Heart right ventricle (tissue), 16 donors: Measurements from ENCODE around the gene RAD54L. TPM values are rescaled to one million over a fixed set of nuclear protein-coding genes. Genes with fewer than 3 reads are reported as not detected.
"Not testable (repeated sequence)": the region's sequence is repeated elsewhere in the genome, so short reads cannot be mapped to it uniquely, and the experiment has no call there.

Experiments
- ATAC-seq, 8 donors: fragments of 200-7000 bp; cut with Tn5 transposase; one replicate each; pipeline ENCODE4 v1.9.1; 2020; ENCODE audit warnings: mild to moderate bottlenecking in 8 of 8, moderate library complexity in 8 of 8, moderate number of reproducible peaks in 1 of 8
- DNase-seq, 2 donors: peaks; one replicate each; pipeline ENCODE4 v3.0.0-alpha.2; 2020
- H3K27ac ChIP-seq, 10 donors: fragments of 200-600 bp; sonication (generic) in 2 of 10; one replicate each; pipeline versions ENCODE4 v1.5.0 to v1.8.0; 2020 to 2022; ENCODE audit warnings: mild to moderate bottlenecking in 3 of 10
- H3K27me3 ChIP-seq, 7 donors: fragments of 200-600 bp; one replicate each; pipeline ENCODE4 v1.8.0; 2021 to 2022; ENCODE audit warnings: mild to moderate bottlenecking in 2 of 7
- H3K36me3 ChIP-seq, 9 donors: fragments of 200-600 bp; sonication (generic) in 1 of 9; one replicate each; pipeline versions ENCODE4 v1.5.0 to v1.8.0; 2020 to 2022; ENCODE audit warnings: mild to moderate bottlenecking in 2 of 9
- H3K4me1 ChIP-seq, 9 donors: fragments of 200-600 bp; sonication (generic) in 1 of 9; one replicate each; pipeline versions ENCODE4 v1.5.0 to v1.8.0; 2020 to 2022; ENCODE audit warnings: mild to moderate bottlenecking in 4 of 9
- H3K4me3 ChIP-seq, 10 donors: fragments of 200-600 bp; sonication (generic) in 2 of 10; one replicate each; pipeline versions ENCODE4 v1.5.0 to v1.8.0; 2020 to 2022; ENCODE audit warnings: mild to moderate bottlenecking in 7 of 10, moderate library complexity in 2 of 10
- H3K9me3 ChIP-seq, 11 donors: fragments of 200-600 bp in 10 of 11; sonication (generic) in 2 of 11; one replicate each; pipeline versions ENCODE4 v1.5.0 to v1.8.0; 2013 to 2022; ENCODE audit warnings: mild to moderate bottlenecking in 2 of 11, control low read depth in 1 of 11, moderate library complexity in 1 of 11
- WGBS, 2 donors: extraction: QIAGEN DNeasy Blood & Tissue Kit; methylation state at CpG; one replicate each; pipeline ENCODE4 v1.1.7; 2013; ENCODE audit warnings: inconsistent platforms in 1 of 2; 5-methylcytosine and 5-hydroxymethylcytosine counted together
- intact Hi-C, 10 donors: fragments of 100-400 bp; cut with DNase I; formaldehyde crosslinking; loops; one replicate each; pipeline versions ENCODE4 v1.11.1 to v1.14.2; 2022
- polyA plus RNA-seq, 2 donors: library from polyadenylated mRNA; stranded (reverse); fragments of 200-250 nt; gene quantifications; one replicate each; pipeline ENCODE4 v1.2.3, GENCODE V29; 2013
- total RNA-seq, 10 donors: library from RNA; stranded (reverse); fragmentation: NEBNext Ultra II Directional in 3 of 10; extraction: Animal tissue kit (Norgen Biotek cat#: 25700) in 3 of 10; gene quantifications; one replicate each; pipeline versions ENCODE4 v1.2.1 to v1.2.4, GENCODE V29; 2021 to 2023
- TF ChIP-seq, protein P1 (sequence below), 9 donors: fragments of 200-600 bp; sonication (generic) in 2 of 9; IDR thresholded peaks; one replicate each; pipeline versions ENCODE4 v1.5.0 to v1.8.0; 2021 to 2022; ENCODE audit warnings: antibody characterized with exemption in 9 of 9, mild to moderate bottlenecking in 5 of 9, moderate library complexity in 1 of 9
- donor health status: Arrhythmogenic right ventricular cardiomyopathy.
- donor health status: ischemic (EF 13 %, LVEDD 7.1; RV severe dilation, severe dysfunction).
- donor health status: healthy with polysubstance abuse.
- donor health status: DM: no; HTN: yes; CAD: no.
- donor health status: DM: no; HTN: no; CAD: no.
- donor health status: ischemic (EF 25% LVEDD 6.9; RV normal size, moderate dysfunction).
- donor health status: ischemic (EF 25% LVEDD 5.7; RV mildly dilated, moderate dysfunction).
- donor health status: healthy.
- donor health status: DM: yes; HTN: yes; CAD: no.
- donor health status: Ischemic cardiomyopathy.
- donor health status: ischemic (EF 35%, LVEDD 5.7; RV mildly dilated, moderate dysfunction).
- donor health status: nonischemic (EF 11% LVEDD 7.7; RV severe dilation, severe dysfunction).
- donor health status: DM: yes; HTN: yes; CAD: no.
- donor health status: PGD.
- donor health status: ischemic (EF 29% LVEDD 5.4; RV normal size, mild dysfunction).
- donor health status: nonischemic (EF 23%, LVEDD 6.1; RV moderate dilation, normal function).

The RAD54L gene
- total and polyA plus RNA-seq, 12 donors, result 0.35 to 2.8 (median 0.68) TPM; not detected in 1

GRCh38 chr1:46223472-46223943 lies 24.1 kb upstream of the RAD54L start:
- ATAC-seq (peak; percentile 83 to 91 (median 86)), DNase-seq (peak in 1 of 2 donors; percentile 60)
- Histone ChIP-seq H3K4me3 (no peak overlapping the region), H3K36me3 (peaks cover 0 to 25% (median 0%) of the 10 kb centered on the region in 9 donors), H3K27me3 (no peaks in the 10 kb centered on the region), H3K9me3 (no peaks in the 10 kb centered on the region), H3K27ac (no peak overlapping the region), H3K4me1 (peaks cover 0 to 27% (median 0%) of the 10 kb centered on the region in 9 donors)
- WGBS, 2 donors, result 11 to 13% methylated on average over 6 of the region's 6 CpGs
- TF ChIP-seq, protein P1, sequence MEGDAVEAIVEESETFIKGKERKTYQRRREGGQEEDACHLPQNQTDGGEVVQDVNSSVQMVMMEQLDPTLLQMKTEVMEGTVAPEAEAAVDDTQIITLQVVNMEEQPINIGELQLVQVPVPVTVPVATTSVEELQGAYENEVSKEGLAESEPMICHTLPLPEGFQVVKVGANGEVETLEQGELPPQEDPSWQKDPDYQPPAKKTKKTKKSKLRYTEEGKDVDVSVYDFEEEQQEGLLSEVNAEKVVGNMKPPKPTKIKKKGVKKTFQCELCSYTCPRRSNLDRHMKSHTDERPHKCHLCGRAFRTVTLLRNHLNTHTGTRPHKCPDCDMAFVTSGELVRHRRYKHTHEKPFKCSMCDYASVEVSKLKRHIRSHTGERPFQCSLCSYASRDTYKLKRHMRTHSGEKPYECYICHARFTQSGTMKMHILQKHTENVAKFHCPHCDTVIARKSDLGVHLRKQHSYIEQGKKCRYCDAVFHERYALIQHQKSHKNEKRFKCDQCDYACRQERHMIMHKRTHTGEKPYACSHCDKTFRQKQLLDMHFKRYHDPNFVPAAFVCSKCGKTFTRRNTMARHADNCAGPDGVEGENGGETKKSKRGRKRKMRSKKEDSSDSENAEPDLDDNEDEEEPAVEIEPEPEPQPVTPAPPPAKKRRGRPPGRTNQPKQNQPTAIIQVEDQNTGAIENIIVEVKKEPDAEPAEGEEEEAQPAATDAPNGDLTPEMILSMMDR (IDR thresholded peaks at IDR 0.05), result peak; percentile 72 to 95 (median 90)
- intact Hi-C loops, result loop anchor here in 7 of 10 donors (2.0 to 5.0 kb wide), 3 partner anchors 41 to 187 kb away; no protein-coding TSS in a partner anchor

GRCh38 chr1:46224966-46225365 lies 22.6 kb upstream of the RAD54L start:
- Histone ChIP-seq H3K27me3 (no peaks in the 10 kb centered on the region), H3K4me3 (no peak overlapping the region), H3K4me1 (peaks cover 0 to 27% (median 0%) of the 10 kb centered on the region in 9 donors), H3K9me3 (no peaks in the 10 kb centered on the region), H3K36me3 (peaks cover 0 to 16% (median 0%) of the 10 kb centered on the region in 9 donors), H3K27ac (no peak overlapping the region)
- ATAC-seq, result no peak
- WGBS, 2 donors, result 90 to 92% methylated on average over 4 of the region's 4 CpGs
- no peak for DNase-seq
- intact Hi-C loops, result loop anchor here in 6 of 10 donors (5.0 kb wide), 2 partner anchors 43 to 188 kb away; no protein-coding TSS in a partner anchor
- TF ChIP-seq, protein P1 (IDR thresholded peaks at IDR 0.05), result no peak

- H3K36me3 ChIP-seq, H3K9me3 ChIP-seq, H3K27me3 ChIP-seq, H3K27ac ChIP-seq, H3K4me1 ChIP-seq, H3K4me3 ChIP-seq, ATAC-seq, DNase-seq, intact Hi-C loops: not testable (repeated sequence)
- 95 to 98% methylated on average over 3 of the region's 3 CpGs for WGBS, 2 donors
Measured at GRCh38 chr1:46231231-46231630, 16.3 kb upstream of the RAD54L start.

DNA sequence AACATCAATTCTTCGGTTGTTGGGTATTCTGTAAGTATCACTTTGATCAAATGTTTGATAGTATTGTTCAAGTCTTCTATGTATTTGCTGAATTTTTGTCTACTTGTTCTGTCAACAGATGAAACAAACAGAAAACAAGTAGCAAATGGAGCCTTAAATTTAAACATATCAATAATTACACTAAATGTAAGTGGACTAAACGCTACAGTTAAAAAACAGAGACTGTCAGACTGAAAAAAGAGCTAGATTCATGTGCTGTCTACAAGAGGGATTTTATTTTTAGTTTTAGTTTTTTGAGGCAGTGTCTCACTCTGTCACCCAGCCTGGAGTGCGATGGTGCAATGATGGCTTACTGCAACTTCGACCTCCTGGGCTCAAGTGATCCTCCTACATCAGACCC lies 10.7 kb upstream of the RAD54L start:
- H3K27me3 ChIP-seq, result no peaks in the 10 kb centered on the region
- ATAC-seq (no peak), DNase-seq (no peak)
- WGBS, 2 donors, result 92 to 94% methylated on average over 4 of the region's 4 CpGs
- TF ChIP-seq, protein P1 (IDR thresholded peaks at IDR 0.05), result no peak
- no peak overlapping the region for H3K27ac ChIP-seq
- no peaks in the 10 kb centered on the region for H3K4me1 ChIP-seq
- H3K9me3 ChIP-seq, result peaks cover 0 to 11% (median 4%) of the 10 kb centered on the region in 11 donors
- intact Hi-C loops, result no loop called here
- H3K36me3 ChIP-seq, result no peaks in the 10 kb centered on the region
- no peak overlapping the region for H3K4me3 ChIP-seq

DNA sequence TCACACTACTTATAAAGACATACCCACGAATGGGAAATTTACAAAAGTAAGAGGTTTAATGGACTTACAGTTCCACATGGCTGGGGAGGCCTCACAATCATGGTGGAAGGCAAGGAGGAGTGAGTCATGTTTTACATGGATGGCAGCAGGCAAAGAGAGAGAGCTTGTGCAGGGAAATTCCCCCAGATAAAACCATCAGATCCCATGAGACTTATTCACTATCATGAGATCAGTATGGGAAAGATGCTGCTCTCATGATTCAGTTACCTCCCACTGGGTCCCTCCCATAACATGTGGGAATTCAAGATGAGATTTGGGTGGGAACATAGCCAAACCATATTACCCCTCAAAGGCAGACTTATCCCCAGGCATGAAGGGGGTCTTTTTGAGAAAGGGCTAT lies 8.7 kb upstream of the RAD54L start:
- H3K4me1 ChIP-seq, H3K36me3 ChIP-seq, intact Hi-C loops, H3K4me3 ChIP-seq, DNase-seq, ATAC-seq, H3K27me3 ChIP-seq, H3K27ac ChIP-seq: not testable (repeated sequence)
- 75 to 85% methylated on average over 1 of the region's 1 CpG for WGBS, 2 donors
- H3K9me3 ChIP-seq, result peaks cover 0 to 11% (median 4%) of the 10 kb centered on the region in 11 donors

DNA sequence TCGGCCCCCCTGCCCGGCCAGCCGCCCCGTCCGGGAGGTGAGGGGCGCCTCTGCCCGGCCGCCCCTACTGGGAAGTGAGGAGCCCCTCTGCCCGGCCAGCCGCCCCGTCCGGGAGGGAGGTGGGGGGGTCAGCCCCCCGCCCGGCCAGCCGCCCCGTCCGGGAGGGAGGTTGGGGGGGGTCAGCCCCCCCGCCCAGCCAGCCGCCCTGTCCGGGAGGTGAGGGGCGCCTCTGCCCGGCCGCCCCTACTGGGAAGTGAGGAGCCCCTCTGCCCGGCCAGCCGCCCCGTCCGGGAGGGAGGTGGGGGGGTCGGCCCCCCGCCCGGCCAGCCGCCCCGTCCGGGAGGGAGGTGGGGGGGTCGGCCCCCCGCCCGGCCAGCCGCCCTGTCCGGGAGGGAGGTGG lies 5.8 kb upstream of the RAD54L start:
- intact Hi-C loops, result loop anchor here in 3 of 10 donors (10.0 kb wide), 1 partner anchor 103 kb away; the partner anchor contains the start of gene NSUN4 (in 3 of the 3)
- ATAC-seq, H3K9me3 ChIP-seq, H3K27ac ChIP-seq, H3K27me3 ChIP-seq, H3K36me3 ChIP-seq, DNase-seq, H3K4me3 ChIP-seq: not testable (repeated sequence)
- peaks cover 0 to 11% (median 6%) of the 10 kb centered on the region in 9 donors for H3K4me1 ChIP-seq
- 87 to 90% methylated on average over 8 to 11 of the region's 38 CpGs for WGBS, 2 donors
